Transverse colon (tissue), 4 donors: ENCODE results near the gene KATNB1.

Source experiments
- CTCF ChIP-seq, 5 experiments: fragments of 200-600 bp in 3 of 5; fragments of 450-650 bp in 2 of 5; sonication (generic) in 3 of 5; IDR thresholded peaks; 1 replicate in 2 of 5; 2 replicates in 3 of 5; pipeline ENCODE4 v1.5.1; 2016 to 2017; ENCODE audit warnings: antibody characterized with exemption in 5 of 5, inconsistent platforms in 3 of 5, mild to moderate bottlenecking in 2 of 5, moderate library complexity in 1 of 5
- POLR2A ChIP-seq: fragments of 450-650 bp; IDR thresholded peaks from one replicate; pipeline ENCODE4 v1.6.1; 2016; ENCODE audit warnings: antibody characterized with exemption, mild to moderate bottlenecking, moderate library complexity
- POLR2AphosphoS5 ChIP-seq, 3 donors: sonication (generic); formaldehyde crosslinking; IDR thresholded peaks; one replicate each; pipeline ENCODE4 v1.6.1; 2016; ENCODE audit warnings: antibody characterized with exemption in 3 of 3

GRCh38 chr16:57749856-57750452, 14.4 kb downstream of the KATNB1 start:
- TF ChIP-seq POLR2A: no peak
- TF ChIP-seq CTCF (IDR thresholded peaks at IDR 0.05): no peak
- no peak for TF ChIP-seq POLR2AphosphoS5 (IDR thresholded peaks at IDR 0.05)
